Measurements from ENCODE around the gene MAPK4.
A peak's percentile ranks its signal among the peaks of the same experiment; 100 is the strongest.

The MAPK4 gene

DNA sequence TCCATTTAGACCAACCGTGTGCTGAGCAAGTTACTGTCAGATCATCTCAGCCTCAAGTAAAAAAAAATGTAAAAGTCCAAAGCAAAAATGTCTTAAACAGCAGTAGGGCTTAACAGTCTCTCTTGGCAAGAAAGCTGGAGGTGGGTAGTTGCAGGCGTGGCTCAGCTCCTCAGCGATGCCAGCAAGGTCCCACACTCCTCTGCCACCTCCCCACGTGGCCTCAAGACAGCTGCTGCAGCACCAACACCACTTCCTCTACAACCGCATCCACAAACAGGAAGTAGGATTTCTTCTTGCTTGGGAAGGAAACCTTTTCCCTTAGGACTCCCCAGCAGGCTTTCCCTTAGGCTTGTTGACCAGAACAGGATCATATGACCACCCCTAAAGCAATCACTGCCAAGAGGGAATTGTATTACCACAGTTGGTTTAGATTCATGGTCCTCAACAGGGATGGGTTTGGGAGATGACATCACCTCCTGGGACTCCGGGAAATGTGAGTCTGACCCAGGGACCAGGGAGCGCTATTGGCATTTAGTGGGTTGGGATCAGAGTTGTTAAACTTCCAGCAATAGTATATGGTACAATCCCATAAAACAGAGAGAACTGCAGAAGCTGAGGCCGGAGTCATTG lies 97.1 kb downstream of the MAPK4 start:
- no peaks in the 10 kb centered on the region for H3K4me1 ChIP-seq (ENCODE audit: control insufficient read depth, insufficient read depth, low read length)
- POLR2A ChIA-PET, result interaction anchor here (0.6 kb wide), 1 partner anchor 24 kb away, joined by 5 read pairs; no protein-coding TSS in a partner anchor
- TF ChIP-seq, protein P1, sequence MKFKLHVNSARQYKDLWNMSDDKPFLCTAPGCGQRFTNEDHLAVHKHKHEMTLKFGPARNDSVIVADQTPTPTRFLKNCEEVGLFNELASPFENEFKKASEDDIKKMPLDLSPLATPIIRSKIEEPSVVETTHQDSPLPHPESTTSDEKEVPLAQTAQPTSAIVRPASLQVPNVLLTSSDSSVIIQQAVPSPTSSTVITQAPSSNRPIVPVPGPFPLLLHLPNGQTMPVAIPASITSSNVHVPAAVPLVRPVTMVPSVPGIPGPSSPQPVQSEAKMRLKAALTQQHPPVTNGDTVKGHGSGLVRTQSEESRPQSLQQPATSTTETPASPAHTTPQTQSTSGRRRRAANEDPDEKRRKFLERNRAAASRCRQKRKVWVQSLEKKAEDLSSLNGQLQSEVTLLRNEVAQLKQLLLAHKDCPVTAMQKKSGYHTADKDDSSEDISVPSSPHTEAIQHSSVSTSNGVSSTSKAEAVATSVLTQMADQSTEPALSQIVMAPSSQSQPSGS (tag by site-specific recombination; IDR thresholded peaks at IDR 0.05; ENCODE audit: low read depth), result peak; percentile 52; the same call in 1 of the 2 replicates
- TF ChIP-seq, protein P2, sequence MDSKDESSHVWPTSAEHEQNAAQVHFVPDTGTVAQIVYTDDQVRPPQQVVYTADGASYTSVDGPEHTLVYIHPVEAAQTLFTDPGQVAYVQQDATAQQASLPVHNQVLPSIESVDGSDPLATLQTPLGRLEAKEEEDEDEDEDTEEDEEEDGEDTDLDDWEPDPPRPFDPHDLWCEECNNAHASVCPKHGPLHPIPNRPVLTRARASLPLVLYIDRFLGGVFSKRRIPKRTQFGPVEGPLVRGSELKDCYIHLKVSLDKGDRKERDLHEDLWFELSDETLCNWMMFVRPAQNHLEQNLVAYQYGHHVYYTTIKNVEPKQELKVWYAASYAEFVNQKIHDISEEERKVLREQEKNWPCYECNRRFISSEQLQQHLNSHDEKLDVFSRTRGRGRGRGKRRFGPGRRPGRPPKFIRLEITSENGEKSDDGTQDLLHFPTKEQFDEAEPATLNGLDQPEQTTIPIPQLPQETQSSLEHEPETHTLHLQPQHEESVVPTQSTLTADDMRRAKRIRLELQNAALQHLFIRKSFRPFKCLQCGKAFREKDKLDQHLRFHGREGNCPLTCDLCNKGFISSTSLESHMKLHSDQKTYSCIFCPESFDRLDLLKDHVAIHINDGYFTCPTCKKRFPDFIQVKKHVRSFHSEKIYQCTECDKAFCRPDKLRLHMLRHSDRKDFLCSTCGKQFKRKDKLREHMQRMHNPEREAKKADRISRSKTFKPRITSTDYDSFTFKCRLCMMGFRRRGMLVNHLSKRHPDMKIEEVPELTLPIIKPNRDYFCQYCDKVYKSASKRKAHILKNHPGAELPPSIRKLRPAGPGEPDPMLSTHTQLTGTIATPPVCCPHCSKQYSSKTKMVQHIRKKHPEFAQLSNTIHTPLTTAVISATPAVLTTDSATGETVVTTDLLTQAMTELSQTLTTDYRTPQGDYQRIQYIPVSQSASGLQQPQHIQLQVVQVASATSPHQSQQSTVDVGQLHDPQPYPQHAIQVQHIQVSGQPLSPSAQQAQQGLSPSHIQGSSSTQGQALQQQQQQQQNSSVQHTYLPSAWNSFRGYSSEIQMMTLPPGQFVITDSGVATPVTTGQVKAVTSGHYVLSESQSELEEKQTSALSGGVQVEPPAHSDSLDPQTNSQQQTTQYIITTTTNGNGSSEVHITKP (tag by site-specific recombination; IDR thresholded peaks at IDR 0.05), result peak; percentile 79
- TF ChIP-seq BCL11B (tag by site-specific recombination; IDR thresholded peaks at IDR 0.05; ENCODE audit: low read depth) (no peak), ZNF548 (tag by site-specific recombination; IDR thresholded peaks at IDR 0.05) (0 out of 2 replicates have a peak, but pooled peaks have one; percentile 20)
- TF ChIP-seq, protein P3, sequence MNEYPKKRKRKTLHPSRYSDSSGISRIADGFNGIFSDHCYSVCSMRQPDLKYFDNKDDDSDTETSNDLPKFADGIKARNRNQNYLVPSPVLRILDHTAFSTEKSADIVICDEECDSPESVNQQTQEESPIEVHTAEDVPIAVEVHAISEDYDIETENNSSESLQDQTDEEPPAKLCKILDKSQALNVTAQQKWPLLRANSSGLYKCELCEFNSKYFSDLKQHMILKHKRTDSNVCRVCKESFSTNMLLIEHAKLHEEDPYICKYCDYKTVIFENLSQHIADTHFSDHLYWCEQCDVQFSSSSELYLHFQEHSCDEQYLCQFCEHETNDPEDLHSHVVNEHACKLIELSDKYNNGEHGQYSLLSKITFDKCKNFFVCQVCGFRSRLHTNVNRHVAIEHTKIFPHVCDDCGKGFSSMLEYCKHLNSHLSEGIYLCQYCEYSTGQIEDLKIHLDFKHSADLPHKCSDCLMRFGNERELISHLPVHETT (tag by site-specific recombination; IDR thresholded peaks at IDR 0.05), result no peak
- no peak overlapping the region for H3K4me3 ChIP-seq (ENCODE audit: low read depth, low read length)
- no peaks in the 10 kb centered on the region for H3K9me3 ChIP-seq (ENCODE audit: control insufficient read depth, insufficient read depth, low read depth, low read length)
- CTCF ChIA-PET, result interaction anchor here (0.6 to 1.7 kb wide), 3 partner anchors 9 to 1668 kb away, joined by 3 to 11 read pairs (median 8); no protein-coding TSS in a partner anchor
- no peaks in the 10 kb centered on the region for H3K36me3 ChIP-seq (ENCODE audit: control insufficient read depth in 2 of 2, insufficient read depth in 1 of 2, low read length in 2 of 2)
- no peak overlapping the region for H3K27ac ChIP-seq (ENCODE audit: extremely low read depth, low read depth, low read length)

DNA sequence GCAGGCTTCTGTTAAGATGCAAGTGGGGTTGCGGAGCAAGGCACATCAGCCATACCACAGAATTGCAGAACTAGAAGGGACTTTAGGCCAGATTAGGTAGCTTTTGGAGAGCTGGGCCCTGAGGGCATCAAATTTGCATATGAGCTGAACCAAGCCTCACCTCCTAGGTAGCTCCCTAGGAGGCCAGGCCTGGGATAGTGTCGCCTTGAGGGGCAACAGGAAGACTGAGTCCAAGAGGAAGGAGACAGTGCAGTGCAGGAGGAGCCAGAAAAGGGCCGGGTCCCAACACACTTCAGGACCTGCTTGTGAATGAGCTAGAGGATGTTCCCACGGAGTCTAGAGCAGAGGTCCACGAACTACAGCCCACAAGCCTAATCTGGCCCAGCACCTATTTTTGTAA lies 98.7 kb downstream of the MAPK4 start:
- H3K27ac ChIP-seq (ENCODE audit: extremely low read depth, low read depth, low read length), result no peak overlapping the region
- no peaks in the 10 kb centered on the region for H3K9me3 ChIP-seq (ENCODE audit: control insufficient read depth, insufficient read depth, low read depth, low read length)
- no peak overlapping the region for H3K4me3 ChIP-seq (ENCODE audit: low read depth, low read length)
- ChIA-PET CTCF (no interaction called here), POLR2A (no interaction called here)
- H3K36me3 ChIP-seq (ENCODE audit: control insufficient read depth in 2 of 2, insufficient read depth in 1 of 2, low read length in 2 of 2), result no peaks in the 10 kb centered on the region
- no peaks in the 10 kb centered on the region for H3K4me1 ChIP-seq (ENCODE audit: control insufficient read depth, insufficient read depth, low read length)
- TF ChIP-seq, protein P4, sequence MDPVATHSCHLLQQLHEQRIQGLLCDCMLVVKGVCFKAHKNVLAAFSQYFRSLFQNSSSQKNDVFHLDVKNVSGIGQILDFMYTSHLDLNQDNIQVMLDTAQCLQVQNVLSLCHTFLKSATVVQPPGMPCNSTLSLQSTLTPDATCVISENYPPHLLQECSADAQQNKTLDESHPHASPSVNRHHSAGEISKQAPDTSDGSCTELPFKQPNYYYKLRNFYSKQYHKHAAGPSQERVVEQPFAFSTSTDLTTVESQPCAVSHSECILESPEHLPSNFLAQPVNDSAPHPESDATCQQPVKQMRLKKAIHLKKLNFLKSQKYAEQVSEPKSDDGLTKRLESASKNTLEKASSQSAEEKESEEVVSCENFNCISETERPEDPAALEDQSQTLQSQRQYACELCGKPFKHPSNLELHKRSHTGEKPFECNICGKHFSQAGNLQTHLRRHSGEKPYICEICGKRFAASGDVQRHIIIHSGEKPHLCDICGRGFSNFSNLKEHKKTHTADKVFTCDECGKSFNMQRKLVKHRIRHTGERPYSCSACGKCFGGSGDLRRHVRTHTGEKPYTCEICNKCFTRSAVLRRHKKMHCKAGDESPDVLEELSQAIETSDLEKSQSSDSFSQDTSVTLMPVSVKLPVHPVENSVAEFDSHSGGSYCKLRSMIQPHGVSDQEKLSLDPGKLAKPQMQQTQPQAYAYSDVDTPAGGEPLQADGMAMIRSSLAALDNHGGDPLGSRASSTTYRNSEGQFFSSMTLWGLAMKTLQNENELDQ (tag by site-specific recombination; IDR thresholded peaks at IDR 0.05; ENCODE audit: low read depth), result no peak
- TF ChIP-seq SALL2 (tag by site-specific recombination; IDR thresholded peaks at IDR 0.05; ENCODE audit: borderline replicate concordance) (no peak), YY1 (tag by site-specific recombination; IDR thresholded peaks at IDR 0.05) (no peak), ZNF514 (tag by site-specific recombination; IDR thresholded peaks at IDR 0.05) (no peak), ZBTB7A (tag by site-specific recombination; IDR thresholded peaks at IDR 0.05; ENCODE audit: low read depth) (no peak), ZBTB1 (tag by site-specific recombination; IDR thresholded peaks at IDR 0.05) (no peak), KLF9 (tag by site-specific recombination; IDR thresholded peaks at IDR 0.05; ENCODE audit: low read depth) (no peak), ZNF266 (tag by site-specific recombination; IDR thresholded peaks at IDR 0.05; ENCODE audit: low read depth) (no peak), ZNF350 (tag by site-specific recombination; IDR thresholded peaks at IDR 0.05) (no peak), ZNF596 (tag by site-specific recombination; IDR thresholded peaks at IDR 0.05) (no peak), TCF7L2 (IDR thresholded peaks at IDR 0.05; ENCODE audit: borderline replicate concordance, low read depth, low read length) (no peak), ZNF221 (tag by site-specific recombination; IDR thresholded peaks at IDR 0.05; ENCODE audit: borderline replicate concordance) (no peak)
- TF ChIP-seq, protein P5, sequence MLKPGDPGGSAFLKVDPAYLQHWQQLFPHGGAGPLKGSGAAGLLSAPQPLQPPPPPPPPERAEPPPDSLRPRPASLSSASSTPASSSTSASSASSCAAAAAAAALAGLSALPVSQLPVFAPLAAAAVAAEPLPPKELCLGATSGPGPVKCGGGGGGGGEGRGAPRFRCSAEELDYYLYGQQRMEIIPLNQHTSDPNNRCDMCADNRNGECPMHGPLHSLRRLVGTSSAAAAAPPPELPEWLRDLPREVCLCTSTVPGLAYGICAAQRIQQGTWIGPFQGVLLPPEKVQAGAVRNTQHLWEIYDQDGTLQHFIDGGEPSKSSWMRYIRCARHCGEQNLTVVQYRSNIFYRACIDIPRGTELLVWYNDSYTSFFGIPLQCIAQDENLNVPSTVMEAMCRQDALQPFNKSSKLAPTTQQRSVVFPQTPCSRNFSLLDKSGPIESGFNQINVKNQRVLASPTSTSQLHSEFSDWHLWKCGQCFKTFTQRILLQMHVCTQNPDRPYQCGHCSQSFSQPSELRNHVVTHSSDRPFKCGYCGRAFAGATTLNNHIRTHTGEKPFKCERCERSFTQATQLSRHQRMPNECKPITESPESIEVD (tag by site-specific recombination; IDR thresholded peaks at IDR 0.05), result no peak
- TF ChIP-seq, protein P6, sequence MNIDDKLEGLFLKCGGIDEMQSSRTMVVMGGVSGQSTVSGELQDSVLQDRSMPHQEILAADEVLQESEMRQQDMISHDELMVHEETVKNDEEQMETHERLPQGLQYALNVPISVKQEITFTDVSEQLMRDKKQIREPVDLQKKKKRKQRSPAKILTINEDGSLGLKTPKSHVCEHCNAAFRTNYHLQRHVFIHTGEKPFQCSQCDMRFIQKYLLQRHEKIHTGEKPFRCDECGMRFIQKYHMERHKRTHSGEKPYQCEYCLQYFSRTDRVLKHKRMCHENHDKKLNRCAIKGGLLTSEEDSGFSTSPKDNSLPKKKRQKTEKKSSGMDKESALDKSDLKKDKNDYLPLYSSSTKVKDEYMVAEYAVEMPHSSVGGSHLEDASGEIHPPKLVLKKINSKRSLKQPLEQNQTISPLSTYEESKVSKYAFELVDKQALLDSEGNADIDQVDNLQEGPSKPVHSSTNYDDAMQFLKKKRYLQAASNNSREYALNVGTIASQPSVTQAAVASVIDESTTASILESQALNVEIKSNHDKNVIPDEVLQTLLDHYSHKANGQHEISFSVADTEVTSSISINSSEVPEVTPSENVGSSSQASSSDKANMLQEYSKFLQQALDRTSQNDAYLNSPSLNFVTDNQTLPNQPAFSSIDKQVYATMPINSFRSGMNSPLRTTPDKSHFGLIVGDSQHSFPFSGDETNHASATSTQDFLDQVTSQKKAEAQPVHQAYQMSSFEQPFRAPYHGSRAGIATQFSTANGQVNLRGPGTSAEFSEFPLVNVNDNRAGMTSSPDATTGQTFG (tag by site-specific recombination; IDR thresholded peaks at IDR 0.05; ENCODE audit: borderline replicate concordance), result no peak

Data from HEK293 (cell line).